BJ (cell line): ENCODE measurements around the gene USP13. TPM values are rescaled to one million over a fixed set of nuclear protein-coding genes. Genes with fewer than 3 reads are reported as not detected.
"Not testable (repeated sequence)": the region's sequence is repeated elsewhere in the genome, so short reads cannot be mapped to it uniquely, and the experiment has no call there.

Experiments used
- CTCF ChIA-PET: fragments of 350-600 bp; formaldehyde crosslinking; extraction: SDS; loops from one replicate; lab custom pipeline; 2021; ENCODE audit warnings: antibody characterized with exemption, inconsistent platforms; lab: Yijun Ruan, JAX
- POLR2A ChIA-PET: fragments of 300-600 bp; sonication (Branson Sonifier 250); formaldehyde crosslinking; extraction: SDS; loops from one replicate; lab custom pipeline; 2021; ENCODE audit warnings: antibody characterized with exemption; lab: Charles Lee
- DNase-seq: peaks from one replicate; pipeline ENCODE4 v3.0.0-alpha.2; 2011; ENCODE audit warnings: low read depth
- H3K27me3 ChIP-seq: 2 replicates; pipeline ENCODE4 v1.6.0; 2011; ENCODE audit warnings: low read length; ENCODE audit not compliant: control insufficient read depth, insufficient read depth
- H3K36me3 ChIP-seq: 2 replicates; pipeline ENCODE4 v1.5.1; 2011; ENCODE audit warnings: low read length; ENCODE audit not compliant: control insufficient read depth, insufficient read depth
- H3K4me3 ChIP-seq: 2 replicates; pipeline ENCODE4 v1.5.1; 2011; ENCODE audit warnings: low read depth, mild to moderate bottlenecking, control low read depth, low read length
- polyA plus RNA-seq: library from polyadenylated mRNA; depleted of rRNA; stranded (reverse); fragments of >200 nt; gene quantifications from 2 replicates; pipeline ENCODE4 v1.2.3, GENCODE V29; 2011
- TF ChIP-seq, protein P1 (sequence below): IDR thresholded peaks from 2 replicates; pipeline ENCODE4 v1.5.1; 2011; ENCODE audit warnings: low read depth, mild to moderate bottlenecking, control low read depth, inconsistent platforms, low read length, moderate library complexity; ENCODE audit not compliant: insufficient read depth

The USP13 gene
- polyA plus RNA-seq, 1 experiment, result 10.5 TPM

GRCh38 chr3:179642871-179643270, 10.0 kb upstream of the USP13 start:
- ChIA-PET POLR2A (no interaction called here), CTCF (no interaction called here)
- H3K27me3 ChIP-seq, result no peaks in the 10 kb centered on the region
- DNase-seq, result no peak
- H3K4me3 ChIP-seq, result no peak overlapping the region
- no peaks in the 10 kb centered on the region for H3K36me3 ChIP-seq
- TF ChIP-seq, protein P1, sequence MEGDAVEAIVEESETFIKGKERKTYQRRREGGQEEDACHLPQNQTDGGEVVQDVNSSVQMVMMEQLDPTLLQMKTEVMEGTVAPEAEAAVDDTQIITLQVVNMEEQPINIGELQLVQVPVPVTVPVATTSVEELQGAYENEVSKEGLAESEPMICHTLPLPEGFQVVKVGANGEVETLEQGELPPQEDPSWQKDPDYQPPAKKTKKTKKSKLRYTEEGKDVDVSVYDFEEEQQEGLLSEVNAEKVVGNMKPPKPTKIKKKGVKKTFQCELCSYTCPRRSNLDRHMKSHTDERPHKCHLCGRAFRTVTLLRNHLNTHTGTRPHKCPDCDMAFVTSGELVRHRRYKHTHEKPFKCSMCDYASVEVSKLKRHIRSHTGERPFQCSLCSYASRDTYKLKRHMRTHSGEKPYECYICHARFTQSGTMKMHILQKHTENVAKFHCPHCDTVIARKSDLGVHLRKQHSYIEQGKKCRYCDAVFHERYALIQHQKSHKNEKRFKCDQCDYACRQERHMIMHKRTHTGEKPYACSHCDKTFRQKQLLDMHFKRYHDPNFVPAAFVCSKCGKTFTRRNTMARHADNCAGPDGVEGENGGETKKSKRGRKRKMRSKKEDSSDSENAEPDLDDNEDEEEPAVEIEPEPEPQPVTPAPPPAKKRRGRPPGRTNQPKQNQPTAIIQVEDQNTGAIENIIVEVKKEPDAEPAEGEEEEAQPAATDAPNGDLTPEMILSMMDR, result no peak

DNA sequence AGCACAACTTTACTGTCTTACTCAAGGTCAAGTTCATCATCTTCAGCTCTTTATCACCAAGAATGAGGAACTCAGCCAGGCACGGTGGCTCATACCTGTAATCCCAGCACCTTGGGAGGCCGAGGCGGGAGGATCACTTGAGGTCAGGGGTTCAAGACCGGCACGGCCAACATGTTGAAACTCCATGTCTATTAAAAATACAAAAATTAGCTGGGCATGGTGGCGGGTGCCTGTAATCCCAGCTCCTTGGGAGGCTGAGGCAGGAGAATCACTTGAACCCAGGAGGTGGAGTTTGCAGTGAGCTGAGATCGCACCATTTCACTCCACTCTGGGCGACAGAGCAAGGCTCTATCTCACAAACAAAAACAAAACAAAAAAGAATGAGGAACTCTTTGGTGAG, 9.0 kb upstream of the USP13 start:
- CTCF ChIA-PET, result interaction anchor here (1.0 kb wide), 1 partner anchor 9 kb away, joined by 3 read pairs; no protein-coding TSS in a partner anchor
- POLR2A ChIA-PET, H3K27me3 ChIP-seq, H3K4me3 ChIP-seq, DNase-seq, H3K36me3 ChIP-seq: not testable (repeated sequence)

- POLR2A ChIA-PET, result no interaction called here
- no peak for DNase-seq
- CTCF ChIA-PET, result no interaction called here
- Histone ChIP-seq H3K4me3 (no peak overlapping the region), H3K36me3 (no peaks in the 10 kb centered on the region), H3K27me3 (no peaks in the 10 kb centered on the region)
- TF ChIP-seq, protein P1, result no peak
Measured at GRCh38 chr3:179646177-179646576, 6.7 kb upstream of the USP13 start.

- no peak for DNase-seq
- H3K36me3 ChIP-seq, result no peaks in the 10 kb centered on the region
- H3K4me3 ChIP-seq, result peak overlapping the region; percentile 92
- no peaks in the 10 kb centered on the region for H3K27me3 ChIP-seq
- POLR2A ChIA-PET, result no interaction called here
- TF ChIP-seq, protein P1, result no peak
- CTCF ChIA-PET, result interaction anchor here (0.6 to 1.4 kb wide), 4 partner anchors 8 to 255 kb away, joined by 3 to 4 read pairs (median 4); no protein-coding TSS in a partner anchor
Measured at GRCh38 chr3:179651687-179652446, 973 bp upstream of the USP13 start.

- ChIA-PET POLR2A (no interaction called here), CTCF (interaction anchor here (0.6 to 1.4 kb wide), 5 partner anchors 13 to 520 kb away, joined by 3 to 4 read pairs (median 3); no protein-coding TSS in a partner anchor)
- no peaks in the 10 kb centered on the region for H3K36me3 ChIP-seq
- DNase-seq, result peak; percentile 31
- no peaks in the 10 kb centered on the region for H3K27me3 ChIP-seq
- TF ChIP-seq, protein P1, result peak; percentile 24; the same call in 1 of the 2 replicates
- peak overlapping the region; percentile 92 for H3K4me3 ChIP-seq
Measured at GRCh38 chr3:179653096-179653797, 407 bp downstream of the USP13 start.
